Adipocyte (in vitro differentiated cells): ENCODE measurements around the gene ZNF432.
"Not testable (repeated sequence)": the region's sequence is repeated elsewhere in the genome, so short reads cannot be mapped to it uniquely, and the experiment has no call there.

ENCODE experiments used
- DNase-seq: peaks from one replicate; pipeline ENCODE4 v3.0.0-alpha.2; 2015; ENCODE audit warnings: low read depth
- H3K27me3 ChIP-seq: replicated peaks from 2 replicates; pipeline ENCODE4 v1.7.0; 2013; ENCODE audit warnings: mild to moderate bottlenecking, low read length, moderate library complexity; ENCODE audit not compliant: control insufficient read depth, insufficient read depth
- H3K36me3 ChIP-seq: 2 replicates; pipeline ENCODE4 v1.7.0; 2013; ENCODE audit warnings: low read length, mild to moderate bottlenecking, moderate library complexity; ENCODE audit not compliant: control insufficient read depth, insufficient read depth, severe bottlenecking
- H3K4me1 ChIP-seq: 2 replicates; pipeline ENCODE4 v1.7.0; 2013; ENCODE audit warnings: mild to moderate bottlenecking, low read length, moderate library complexity; ENCODE audit not compliant: control insufficient read depth, insufficient read depth
- H3K4me3 ChIP-seq: 2 replicates; pipeline ENCODE4 v1.7.0; 2013; ENCODE audit warnings: mild to moderate bottlenecking, low read length, moderate library complexity
- H3K9ac ChIP-seq: 2 replicates; pipeline ENCODE4 v1.7.0; 2013; ENCODE audit warnings: mild to moderate bottlenecking, low read length, moderate library complexity
- H3K9me3 ChIP-seq: 2 replicates; pipeline ENCODE4 v1.7.0; 2013; ENCODE audit warnings: mild to moderate bottlenecking, low read length, moderate library complexity; ENCODE audit not compliant: control insufficient read depth

The ZNF432 gene

GRCh38 chr19:52051736-52052135 lies 3.1 kb upstream of the ZNF432 start:
- not testable (repeated sequence) for H3K36me3 ChIP-seq, H3K9ac ChIP-seq, H3K4me1 ChIP-seq, H3K27me3 ChIP-seq, DNase-seq
- Histone ChIP-seq H3K4me3 (peak overlapping the region; percentile 23), H3K9me3 (peaks cover 34% of the 10 kb centered on the region)

- Histone ChIP-seq H3K4me1 (no peaks in the 10 kb centered on the region), H3K36me3 (peaks cover 90% of the 10 kb centered on the region), H3K9me3 (peaks cover 69% of the 10 kb centered on the region), H3K4me3 (peak overlapping the region; percentile 9), H3K27me3 (no peaks in the 10 kb centered on the region), H3K9ac (no peak overlapping the region)
- no peak for DNase-seq
Observed at GRCh38 chr19:52039169-52039568, 9.5 kb downstream of the ZNF432 start.

GRCh38 chr19:52034051-52034728 lies 14.4 kb downstream of the ZNF432 start:
- Histone ChIP-seq H3K36me3 (peaks cover 66% of the 10 kb centered on the region), H3K9me3 (peaks cover 91% of the 10 kb centered on the region)
- no peak for DNase-seq

GRCh38 chr19:52028780-52029123 lies 19.9 kb downstream of the ZNF432 start:
- DNase-seq: no peak
- Histone ChIP-seq H3K4me3 (peak overlapping the region; percentile 94), H3K9ac (peak overlapping the region; percentile 94), H3K27me3 (no peaks in the 10 kb centered on the region), H3K9me3 (peaks cover 38% of the 10 kb centered on the region), H3K36me3 (peaks cover 34% of the 10 kb centered on the region), H3K4me1 (peaks cover 7% of the 10 kb centered on the region)

More at GRCh38 chr19:52034051-52034728, 14.4 kb downstream of the ZNF432 start:
- H3K4me3 ChIP-seq: peak overlapping the region; percentile 68
- H3K4me1 ChIP-seq: no peaks in the 10 kb centered on the region
- H3K9ac ChIP-seq: no peak overlapping the region
- no peaks in the 10 kb centered on the region for H3K27me3 ChIP-seq

- peak within 1 kb of the TSS; percentile 94 for H3K9ac ChIP-seq
- no peaks in the 10 kb centered on the region for H3K27me3 ChIP-seq
- peaks cover 34% of the 10 kb centered on the region for H3K36me3 ChIP-seq
- DNase-seq: peak; percentile 96
- H3K4me1 ChIP-seq: peaks cover 7% of the 10 kb centered on the region
- peak within 1 kb of the TSS; percentile 94 for H3K4me3 ChIP-seq
- peaks cover 33% of the 10 kb centered on the region for H3K9me3 ChIP-seq
Observed at GRCh38 chr19:52028027-52028779, 20.4 kb downstream of the ZNF432 start, which contains the start of gene ZNF614. TSS of gene ZNF614 (minus strand) at chr19:52028379. CDS start at chr19:52025745, 2,634 bp downstream.

DNA sequence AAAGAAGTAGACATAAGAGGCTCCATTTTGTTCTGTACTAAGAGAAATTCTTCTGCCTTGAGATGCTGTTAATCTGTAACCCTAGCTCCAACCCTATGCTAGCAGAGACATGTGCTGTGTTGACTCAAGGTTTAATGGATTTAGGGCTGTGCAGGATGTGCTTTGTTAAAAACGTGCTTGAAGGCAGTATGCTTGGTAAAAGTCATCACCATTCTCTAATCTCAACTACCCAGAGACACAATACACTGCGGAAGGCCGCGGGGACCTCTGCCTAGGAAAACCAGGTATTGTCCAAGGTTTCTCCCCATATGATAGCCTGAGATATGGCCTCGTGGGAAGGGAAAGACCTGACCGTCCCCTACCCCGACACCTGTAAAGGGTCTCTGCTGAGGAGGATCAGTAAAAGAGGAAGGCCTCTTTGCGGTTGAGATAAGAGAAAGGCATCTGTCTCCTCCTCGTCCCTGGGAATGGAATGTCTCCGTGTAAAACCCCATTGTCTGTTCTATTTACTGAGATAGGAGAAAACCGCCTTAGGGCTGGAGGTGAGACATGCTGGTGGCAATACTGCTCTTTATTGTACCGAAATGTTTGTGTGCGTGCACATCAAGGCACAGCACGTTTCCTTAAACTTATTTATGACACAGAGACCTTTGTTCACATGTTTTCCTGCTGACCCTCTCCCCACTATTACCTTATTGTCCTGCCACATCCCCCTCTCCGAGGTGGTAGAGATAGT lies 22.2 kb downstream of the ZNF432 start:
- H3K9me3 ChIP-seq: peaks cover 19% of the 10 kb centered on the region
- H3K27me3 ChIP-seq, H3K4me1 ChIP-seq, H3K9ac ChIP-seq, H3K4me3 ChIP-seq, DNase-seq: not testable (repeated sequence)
- H3K36me3 ChIP-seq: peaks cover 40% of the 10 kb centered on the region

- Histone ChIP-seq H3K9me3 (peaks cover 11% of the 10 kb centered on the region), H3K36me3 (peaks cover 59% of the 10 kb centered on the region)
- H3K9ac ChIP-seq, H3K4me3 ChIP-seq, H3K4me1 ChIP-seq, DNase-seq, H3K27me3 ChIP-seq: not testable (repeated sequence)
Observed at GRCh38 chr19:52024478-52024877, 24.2 kb downstream of the ZNF432 start.

- Histone ChIP-seq H3K36me3 (peaks cover 82% of the 10 kb centered on the region), H3K9ac (no peak overlapping the region), H3K4me1 (peaks cover 2% of the 10 kb centered on the region), H3K27me3 (no peaks in the 10 kb centered on the region), H3K4me3 (no peak overlapping the region), H3K9me3 (peaks cover 30% of the 10 kb centered on the region)
- no peak for DNase-seq
Observed at GRCh38 chr19:52022193-52022592, 26.4 kb downstream of the ZNF432 start.

DNA sequence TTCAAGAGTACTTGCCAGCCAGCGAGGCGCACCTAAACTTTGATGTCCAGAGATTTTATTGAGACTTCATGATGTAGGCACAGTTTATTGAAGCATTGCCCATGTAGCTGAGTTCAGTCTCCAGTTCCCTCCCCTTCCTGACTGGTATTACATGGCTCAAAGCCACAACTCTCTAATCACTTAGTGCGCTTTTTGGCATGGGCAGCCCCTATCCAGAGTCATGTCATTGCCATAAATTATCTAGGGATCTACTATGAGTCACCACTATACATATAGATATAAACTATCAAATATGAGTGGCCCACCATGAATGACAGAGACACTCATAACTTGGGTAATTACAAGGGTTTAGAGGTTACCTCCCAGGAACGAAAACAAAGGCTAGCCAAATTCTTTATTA lies 28.1 kb downstream of the ZNF432 start:
- Histone ChIP-seq H3K4me1 (no peaks in the 10 kb centered on the region), H3K9ac (no peak overlapping the region), H3K27me3 (no peaks in the 10 kb centered on the region), H3K9me3 (peaks cover 47% of the 10 kb centered on the region), H3K4me3 (no peak overlapping the region), H3K36me3 (peaks cover 95% of the 10 kb centered on the region)
- DNase-seq: no peak

- Histone ChIP-seq H3K4me3 (no peak overlapping the region), H3K27me3 (no peaks in the 10 kb centered on the region), H3K9me3 (peaks cover 14% of the 10 kb centered on the region), H3K4me1 (peaks cover 6% of the 10 kb centered on the region), H3K36me3 (peaks cover 16% of the 10 kb centered on the region), H3K9ac (no peak overlapping the region)
- DNase-seq: no peak
Observed at GRCh38 chr19:52010674-52011073, 38.0 kb downstream of the ZNF432 start.
